GM21619 (cell line): ENCODE data around the gene PARK7.

ENCODE experiments used
- ATAC-seq: cut with Tn5 transposase; IDR thresholded peaks from one replicate; pipeline ENCODE4 v1.9.1; 2021; ENCODE audit not compliant: unreplicated experiment

The PARK7 gene

DNA sequence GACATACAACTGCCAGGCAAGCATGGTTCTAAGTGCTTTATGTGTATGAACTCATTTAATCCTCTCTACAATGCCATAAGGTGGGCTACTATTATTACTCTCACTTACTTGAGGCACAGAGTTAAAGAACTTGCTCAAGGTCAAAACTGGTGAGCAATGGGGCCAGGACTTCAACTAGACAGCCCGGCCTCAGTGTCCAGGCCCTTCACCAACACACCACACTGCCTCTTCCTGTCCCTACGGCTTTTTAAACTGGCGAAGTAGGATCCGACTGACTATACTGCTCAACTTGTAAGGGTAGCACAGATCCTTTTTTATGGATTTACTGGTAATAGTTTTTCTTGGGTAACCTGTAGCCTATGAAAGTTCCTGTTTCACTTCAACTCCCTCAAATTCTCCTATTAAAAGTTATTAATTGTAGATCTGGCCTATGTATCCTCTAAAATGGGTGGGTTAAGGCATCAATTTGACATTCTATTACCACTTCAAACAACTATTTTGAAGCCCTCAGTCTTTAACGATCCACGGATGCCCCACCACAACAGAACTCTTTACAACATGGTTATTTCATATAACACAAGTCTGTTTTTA, 60.3 kb downstream of the PARK7 start:
- no peak for ATAC-seq

DNA sequence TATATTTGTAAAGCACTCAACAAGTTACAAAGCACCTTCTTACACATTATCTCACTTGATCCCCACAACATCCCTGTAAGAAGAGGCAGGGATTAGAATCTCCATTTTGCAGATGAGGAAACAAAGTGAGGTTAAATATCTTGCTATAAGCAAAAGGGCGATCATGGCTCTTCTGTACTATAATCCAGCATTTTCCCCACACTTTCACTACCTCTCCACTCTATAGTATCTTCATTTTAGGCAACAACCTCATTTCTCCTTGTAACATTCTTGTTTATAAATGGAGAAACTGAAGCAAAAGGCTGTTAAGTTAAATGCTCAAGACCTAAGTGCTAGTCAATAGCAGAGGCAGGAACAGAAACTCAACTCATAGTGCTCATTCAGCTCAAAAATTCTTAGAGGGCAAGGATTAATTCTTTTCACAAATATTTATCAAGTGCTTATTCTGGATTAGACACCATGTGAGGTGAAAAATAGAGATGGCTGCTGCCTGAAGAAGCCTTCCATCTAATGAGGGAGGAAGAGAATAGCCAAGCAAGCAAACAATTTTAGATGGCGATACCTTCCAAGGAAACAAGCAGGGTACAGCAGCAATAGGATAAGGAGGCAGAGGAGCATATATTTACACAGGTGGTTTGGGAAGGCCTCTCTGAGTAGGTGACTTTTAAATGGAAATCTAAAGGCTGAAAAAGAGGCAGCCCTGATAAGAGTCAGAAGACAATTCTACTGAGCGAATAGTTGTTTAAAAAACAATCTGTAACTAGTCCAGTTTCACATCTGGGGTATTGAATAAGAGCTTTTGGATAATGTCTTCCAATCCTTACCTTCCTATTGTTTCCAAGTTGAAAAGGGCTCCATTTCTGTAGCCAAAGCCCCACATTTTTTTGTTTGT, 61.1 kb downstream of the PARK7 start:
- ATAC-seq = no peak

DNA sequence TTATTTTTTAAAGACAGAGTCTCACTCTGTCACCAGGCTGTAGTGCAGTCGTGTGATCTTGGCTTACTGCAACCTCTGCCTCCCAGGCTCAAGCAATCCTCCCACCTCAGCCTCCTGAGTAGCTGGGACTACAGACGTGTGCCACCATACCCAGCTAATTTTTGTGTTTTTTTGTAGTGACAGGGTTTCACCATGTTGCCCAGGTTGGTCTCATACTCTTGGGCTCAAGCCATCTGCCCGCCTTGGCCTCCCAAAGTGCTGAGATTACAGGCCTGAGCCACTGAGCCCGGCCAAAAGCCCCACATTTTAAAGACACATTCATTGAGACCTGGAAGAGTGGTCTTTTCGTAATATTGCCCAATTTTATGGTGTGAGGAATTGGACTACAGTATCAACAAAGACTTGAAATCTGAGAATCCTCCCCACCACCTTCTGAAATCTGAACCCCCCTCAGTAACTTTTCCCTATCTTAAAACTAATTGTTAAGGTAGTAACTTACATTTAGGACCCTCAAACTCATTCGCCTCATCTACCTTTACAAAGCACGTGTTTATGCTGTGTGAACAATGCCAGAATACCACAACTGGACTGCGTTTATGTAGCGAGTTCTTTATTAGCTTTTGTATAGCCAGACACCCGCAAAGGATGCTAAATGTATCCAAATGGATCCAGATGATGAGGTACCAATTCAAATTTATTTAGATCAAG, 61.9 kb downstream of the PARK7 start:
- ATAC-seq = no peak

DNA sequence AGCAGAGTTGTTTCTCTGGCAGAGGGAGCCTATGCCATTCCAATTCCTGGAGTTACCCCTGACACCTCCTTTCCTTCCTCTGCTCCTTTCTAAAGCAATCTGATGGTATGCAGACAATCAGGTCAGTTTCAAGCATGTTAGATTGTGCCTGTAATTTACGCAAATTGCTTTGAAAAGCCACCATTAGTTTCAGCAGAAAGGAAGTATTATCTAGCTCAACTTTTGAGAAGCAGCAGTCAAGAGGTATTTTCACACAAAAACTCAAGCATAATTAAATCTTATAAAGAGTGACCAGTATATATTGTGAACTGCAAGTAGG, 62.4 kb downstream of the PARK7 start:
- ATAC-seq = no peak

DNA sequence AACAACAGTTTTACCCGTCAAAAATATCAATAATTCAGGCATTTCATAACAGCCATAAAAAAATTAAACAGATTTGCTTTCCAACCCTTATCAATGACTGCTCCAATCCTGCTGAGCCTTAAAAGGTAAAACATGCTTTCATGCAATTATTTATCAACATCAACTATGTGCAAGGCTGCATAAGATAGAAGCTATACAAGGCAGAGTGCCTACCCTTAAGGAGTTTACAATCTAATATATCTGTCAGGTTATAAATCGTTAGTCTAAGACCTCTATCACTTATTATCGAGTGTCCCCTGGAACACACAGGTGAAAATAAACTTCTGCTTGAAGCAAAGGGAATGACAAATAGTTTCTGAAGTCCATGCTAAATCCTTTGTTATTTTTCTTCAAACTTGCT, 62.8 kb downstream of the PARK7 start:
- ATAC-seq = no peak

DNA sequence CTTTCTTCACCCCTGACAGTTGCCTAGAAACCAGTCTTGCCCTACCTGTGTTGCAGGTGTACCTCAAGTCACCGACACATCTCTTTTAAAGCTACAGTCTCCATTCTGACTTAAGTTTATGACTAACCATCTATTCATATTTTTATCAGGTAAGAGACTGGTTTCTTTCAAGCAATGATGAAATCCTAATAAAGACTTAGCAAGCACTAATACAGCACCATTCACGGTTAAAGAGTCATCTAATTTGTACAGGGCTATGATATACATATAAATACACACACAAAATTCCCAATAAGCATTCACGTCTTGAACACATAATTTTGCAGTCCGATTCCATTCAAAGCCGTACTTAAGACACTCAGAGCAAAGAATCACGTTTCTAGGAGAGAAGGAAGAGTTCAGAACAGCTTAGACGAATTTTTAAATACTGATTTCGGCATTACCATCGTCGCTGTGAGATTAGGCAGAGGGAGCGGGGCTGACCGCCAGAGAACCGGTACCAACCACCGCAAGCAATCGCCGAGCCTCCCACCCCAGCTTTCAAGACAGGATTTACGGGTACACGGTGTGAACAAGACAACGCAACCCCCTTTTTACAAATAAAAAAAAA, 63.7 kb downstream of the PARK7 start:
- no peak for ATAC-seq

DNA sequence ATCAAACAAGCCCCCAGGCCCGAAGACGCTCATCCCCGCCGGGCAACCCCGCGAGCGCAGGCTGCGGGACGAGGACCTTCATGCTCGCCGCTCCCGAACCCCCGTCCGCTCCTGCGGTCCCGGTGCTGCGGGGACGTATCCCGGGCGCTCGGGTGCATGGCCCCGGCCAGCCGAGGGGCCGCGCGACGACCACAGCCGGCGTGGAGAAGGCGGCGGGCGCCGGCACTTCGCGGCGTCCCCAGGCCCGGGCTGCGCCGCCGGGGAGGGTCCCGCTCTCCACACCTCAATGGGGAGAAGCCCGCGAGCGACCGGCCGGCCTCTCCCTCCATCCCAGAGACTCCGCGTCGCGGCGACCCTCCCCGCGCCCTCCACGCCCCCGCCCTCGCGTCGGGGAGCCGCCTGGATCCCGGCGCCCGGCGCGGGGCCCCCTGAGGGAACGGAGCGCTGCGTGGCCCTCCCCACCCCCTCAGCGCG, 64.2 kb downstream of the PARK7 start:
- peak; percentile 19 for ATAC-seq

DNA sequence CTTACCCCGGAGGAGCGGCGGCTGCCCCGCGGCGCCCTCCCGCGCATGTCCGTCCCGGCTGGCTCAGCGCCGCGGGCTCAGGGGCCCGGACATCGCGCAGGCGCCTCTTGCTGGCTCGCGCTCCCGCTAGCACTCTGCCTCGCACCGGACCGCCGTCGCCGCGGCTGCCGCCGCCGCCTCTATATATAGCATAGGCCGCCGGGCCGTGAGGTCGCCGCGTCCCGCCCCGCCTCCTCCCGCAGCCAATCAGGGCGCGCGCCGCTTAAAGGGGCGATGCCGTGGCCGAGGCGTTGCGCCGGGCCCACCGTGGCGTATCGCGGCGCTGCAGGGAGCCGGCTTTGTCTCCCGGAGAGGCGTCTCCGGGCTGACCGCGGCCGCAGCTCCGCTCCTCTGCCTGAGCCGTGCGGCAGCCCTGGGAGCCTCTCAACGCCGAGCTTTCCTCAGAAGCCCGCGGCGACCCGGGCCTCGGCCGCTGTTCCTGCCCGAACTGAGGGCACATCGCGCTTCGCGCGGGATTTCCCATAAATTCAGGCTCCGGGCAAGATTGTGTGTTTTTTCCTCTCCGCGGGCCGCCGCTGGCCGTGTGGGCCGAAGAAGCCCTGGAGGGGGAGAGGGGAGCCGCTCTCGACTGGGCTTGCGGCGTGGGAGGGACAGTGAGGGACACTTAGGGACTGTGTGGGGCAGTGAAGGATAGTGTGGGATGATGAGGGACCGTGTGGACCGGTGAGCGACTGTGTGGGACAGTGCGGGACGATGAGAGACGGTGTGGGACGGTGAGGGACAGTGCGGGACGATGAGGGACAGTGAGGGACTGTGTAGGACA, 64.9 kb downstream of the PARK7 start, which contains the start of gene ERRFI1:
Gene ERRFI1, minus strand, starts transcription at position 157 of the 823 bp plus-strand sequence. CDS start 10,690 bp downstream, outside the sequence.
- ATAC-seq = peak; percentile 92

DNA sequence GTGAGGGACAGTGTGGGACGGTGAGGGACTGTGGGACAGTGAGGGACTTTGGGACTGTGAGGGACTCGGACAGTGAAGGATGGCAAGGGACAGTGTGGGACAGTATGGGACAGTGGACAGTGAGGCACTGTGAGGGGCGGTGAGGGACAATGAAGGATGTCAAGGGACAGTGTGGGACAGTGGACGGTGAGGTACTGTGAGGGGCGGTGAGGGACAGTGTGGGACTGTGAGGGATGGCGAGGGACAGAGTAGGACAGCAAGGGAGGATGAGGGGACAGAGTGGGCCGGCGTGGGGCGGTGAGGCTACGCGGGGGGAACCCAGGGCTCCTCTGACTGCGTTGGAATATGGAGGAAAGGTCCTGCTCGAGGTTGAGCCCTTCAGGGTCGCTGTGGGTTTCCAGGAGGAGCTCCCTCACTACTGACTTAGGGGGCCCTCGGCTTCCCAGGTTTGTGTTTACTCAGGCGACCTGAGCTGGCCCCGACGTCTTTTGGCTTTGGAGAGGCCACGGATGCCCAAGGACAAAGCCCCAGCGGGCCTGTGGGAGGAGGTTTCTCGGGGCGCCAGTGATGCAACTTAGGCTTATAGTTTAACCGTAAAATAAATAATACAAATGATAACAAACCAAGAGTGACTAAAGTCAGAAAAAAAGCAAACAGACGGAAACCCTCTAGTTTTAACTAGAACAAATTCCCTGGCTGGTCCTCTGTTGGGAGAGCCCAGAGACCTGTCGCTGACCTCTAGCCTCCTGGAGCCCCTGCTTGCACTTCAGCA, 65.7 kb downstream of the PARK7 start:
- ATAC-seq = no peak

DNA sequence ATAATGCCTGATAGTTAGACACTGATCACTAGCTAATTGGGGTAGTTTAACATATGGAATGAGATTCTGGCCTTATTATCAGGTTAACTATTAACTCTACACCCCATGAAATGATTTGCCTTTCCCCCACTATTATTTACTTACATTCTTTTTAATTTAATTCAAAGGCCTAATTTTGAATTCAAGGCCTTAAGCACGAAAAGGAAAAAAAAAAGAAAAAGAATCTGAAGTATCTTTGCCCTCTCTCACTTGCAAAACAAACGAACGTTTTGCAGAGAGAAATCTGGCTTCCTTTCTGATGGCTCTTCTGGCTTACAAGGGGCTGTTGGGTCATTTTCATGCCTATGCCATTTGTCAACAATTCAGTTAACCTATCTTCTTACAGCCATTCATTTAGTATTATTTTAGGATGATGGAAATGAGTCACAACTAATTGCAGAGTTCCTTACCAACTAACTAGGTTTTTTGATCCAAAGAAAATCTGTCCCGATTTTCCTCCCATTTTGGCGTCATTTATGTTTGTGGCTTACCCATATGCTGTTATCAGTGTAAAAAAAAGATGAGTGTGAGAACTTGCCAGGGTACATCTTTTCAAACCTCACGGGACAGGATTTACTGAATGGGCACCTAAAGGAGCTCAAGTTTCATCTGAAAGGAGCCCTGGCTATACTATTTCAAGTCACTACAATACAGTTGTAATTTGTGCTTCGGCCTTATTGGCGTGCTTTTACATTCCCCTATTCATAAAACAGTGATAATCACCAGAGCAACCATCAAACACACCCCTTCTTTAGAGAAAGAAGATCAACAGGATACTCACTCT, 66.4 kb downstream of the PARK7 start:
- ATAC-seq = no peak

DNA sequence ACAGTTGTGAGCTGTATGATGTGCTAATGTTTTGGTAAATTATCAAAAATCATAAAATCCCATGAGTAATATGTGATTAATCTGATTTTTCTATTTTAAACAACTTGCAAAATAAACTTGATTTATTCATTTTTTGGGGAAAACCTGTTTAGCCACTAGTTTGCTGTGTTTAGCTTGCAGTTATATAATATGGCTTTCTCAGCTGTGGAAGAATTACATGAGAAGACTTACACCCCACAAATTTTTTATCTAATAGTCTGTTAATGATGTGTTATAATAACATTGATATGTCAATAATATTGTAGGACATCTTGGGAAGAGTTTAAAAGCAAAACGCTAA, 67.0 kb downstream of the PARK7 start:
- no peak for ATAC-seq

DNA sequence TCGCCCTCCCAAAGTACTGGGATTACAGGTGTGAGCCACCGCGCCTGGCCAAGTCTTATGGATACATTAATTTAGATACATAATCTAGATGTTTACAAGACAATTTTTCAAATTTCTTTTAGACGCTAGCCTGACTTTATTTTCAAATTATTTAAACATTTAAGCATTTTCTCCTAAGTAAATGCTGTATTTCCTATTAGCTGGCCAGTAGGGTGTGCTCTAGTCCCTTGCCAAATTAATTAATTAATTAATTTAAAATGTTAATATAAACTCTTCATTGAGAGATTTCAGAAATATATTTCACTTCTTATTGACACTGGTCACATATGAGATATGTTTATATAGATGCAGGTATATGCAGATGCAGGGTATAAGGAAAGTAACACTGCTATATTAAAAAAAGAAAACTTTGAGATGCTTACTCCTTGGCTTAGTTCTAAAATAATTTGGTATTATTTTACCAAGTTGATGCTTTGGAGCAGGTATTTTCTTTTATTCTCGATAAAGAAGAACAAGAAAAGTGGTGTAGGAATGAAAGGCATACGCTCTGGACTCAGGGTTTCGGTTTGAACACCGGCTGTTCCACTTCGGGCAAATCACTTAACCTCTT, 69.8 kb downstream of the PARK7 start:
- no peak for ATAC-seq

DNA sequence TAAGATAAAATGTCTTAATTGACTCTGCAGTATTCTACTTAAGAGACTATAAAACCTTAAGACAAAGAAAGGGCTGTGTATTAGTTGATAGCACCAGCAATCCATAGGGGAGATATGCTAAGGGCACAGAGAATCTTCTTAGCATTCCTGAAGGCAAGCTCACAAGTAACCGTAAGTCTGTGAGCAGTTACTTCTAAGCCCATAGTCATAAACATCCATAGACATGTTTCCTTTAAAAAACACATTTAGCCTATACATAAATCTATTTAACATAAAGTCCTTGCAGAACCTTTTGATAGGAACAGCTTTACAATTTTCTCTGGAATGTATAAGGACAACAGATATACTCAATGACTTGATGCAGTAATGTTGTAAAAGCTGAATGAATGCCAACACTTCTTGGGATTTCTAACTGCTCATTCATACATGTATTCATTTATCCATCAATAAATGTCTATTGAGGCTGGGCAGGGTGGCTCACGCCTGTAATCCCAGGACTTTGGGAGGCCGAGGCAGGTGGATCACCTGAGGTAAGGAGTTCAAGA, 70.9 kb downstream of the PARK7 start:
- ATAC-seq = no peak

DNA sequence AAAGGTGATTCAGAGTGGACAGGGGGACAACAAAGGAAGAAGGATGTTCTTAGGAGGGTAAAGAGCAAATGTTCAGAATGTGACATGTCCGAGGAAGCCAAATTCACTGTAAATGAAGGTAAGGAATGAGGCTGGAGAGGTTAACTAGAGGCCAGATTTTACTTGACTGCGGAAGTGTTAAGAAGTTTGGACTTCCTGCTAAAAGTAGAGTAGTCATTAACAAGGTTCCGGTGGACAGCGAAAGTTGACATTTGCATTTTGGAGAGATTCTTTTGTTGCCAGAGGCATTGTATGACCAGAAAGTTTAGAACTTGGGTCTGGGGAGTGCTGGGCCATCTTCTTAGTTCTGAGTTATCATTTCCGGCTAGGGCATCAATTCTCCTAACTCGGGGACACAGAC, 71.8 kb downstream of the PARK7 start:
- no peak for ATAC-seq
